Immature natural killer cell (primary cell): Measurements from ENCODE around the gene TTC12. TPM values are rescaled to one million over a fixed set of nuclear protein-coding genes. Genes with fewer than 3 reads are reported as not detected.

Experiments
- DNase-seq, 3 donors: peaks; one replicate each; pipeline ENCODE4 v3.0.0; 2022; ENCODE audit warnings: mixed read lengths in 1 of 3
- H3K27ac Mint-ChIP-seq, 6 donors: one replicate each; pipeline ENCODE4 v1.8.0; 2020; ENCODE audit warnings: mixed read lengths in 6 of 6, mild to moderate bottlenecking in 5 of 6, inconsistent platforms in 4 of 6, moderate library complexity in 3 of 6
- H3K27me3 Mint-ChIP-seq, 3 donors: one replicate each; pipeline ENCODE4 v1.8.0; 2020 to 2021; ENCODE audit warnings: low read depth in 3 of 3, mild to moderate bottlenecking in 3 of 3, mixed read lengths in 3 of 3, moderate library complexity in 3 of 3, inconsistent platforms in 1 of 3
- H3K36me3 Mint-ChIP-seq, 3 donors: one replicate each; pipeline ENCODE4 v1.8.0; 2020; ENCODE audit warnings: mixed read lengths in 3 of 3, inconsistent platforms in 2 of 3, mild to moderate bottlenecking in 2 of 3
- H3K4me1 Mint-ChIP-seq, 2 donors: one replicate each; pipeline ENCODE4 v1.8.0; 2020; ENCODE audit warnings: inconsistent platforms in 2 of 2, mild to moderate bottlenecking in 2 of 2, mixed read lengths in 2 of 2, moderate library complexity in 1 of 2
- H3K4me3 Mint-ChIP-seq, 5 donors: one replicate each; pipeline ENCODE4 v1.8.0; 2020; ENCODE audit warnings: mild to moderate bottlenecking in 5 of 5, mixed read lengths in 5 of 5, inconsistent platforms in 3 of 5, moderate library complexity in 3 of 5
- H3K9me3 Mint-ChIP-seq, 6 donors: one replicate each; pipeline ENCODE4 v1.8.0; 2020; ENCODE audit warnings: mild to moderate bottlenecking in 6 of 6, mixed read lengths in 6 of 6, inconsistent platforms in 4 of 6, moderate library complexity in 3 of 6
- polyA plus RNA-seq, 3 donors: library from polyadenylated mRNA; unstranded; fragments of 300-500 nt; fragmentation: Illumina TruSeq; gene quantifications; one replicate each; pipeline ENCODE4 v1.2.3, GENCODE V29; 2021

Gene TTC12
- polyA plus RNA-seq, 3 donors from 2014 or later, result 2.6 to 7.7 (median 5.5) TPM

- Mint-ChIP-seq H3K9me3 (no peaks in the 10 kb centered on the region), H3K4me1 (no peaks in the 10 kb centered on the region), H3K27ac (peak overlapping the region in 3 of 6 donors; percentile 51 to 65 (median 64)), H3K4me3 (no peak overlapping the region), H3K27me3 (peaks cover 0 to 2% (median 1%) of the 10 kb centered on the region in 3 donors), H3K36me3 (peaks cover 13 to 43% (median 21%) of the 10 kb centered on the region in 3 donors)
- DNase-seq, result no peak
These were observed 37.9 kb upstream of the TTC12 start for GRCh38 chr11:113276466-113276865.

- Mint-ChIP-seq H3K27me3 (peaks cover 0 to 2% (median under 1%) of the 10 kb centered on the region in 3 donors), H3K27ac (no peak overlapping the region), H3K9me3 (no peaks in the 10 kb centered on the region), H3K36me3 (peaks cover 9 to 35% (median 15%) of the 10 kb centered on the region in 3 donors), H3K4me3 (no peak overlapping the region), H3K4me1 (no peaks in the 10 kb centered on the region)
- DNase-seq, result no peak
These were observed 36.5 kb upstream of the TTC12 start for GRCh38 chr11:113277907-113278306.

- no peak for DNase-seq
- Mint-ChIP-seq H3K27ac (peak overlapping the region in 4 of 6 donors; percentile 9 to 66 (median 36)), H3K4me3 (no peak overlapping the region)
These were observed 35.9 kb upstream of the TTC12 start for GRCh38 chr11:113278481-113278880.

GRCh38 chr11:113278925-113279324 lies 35.5 kb upstream of the TTC12 start:
- DNase-seq, result no peak
- Mint-ChIP-seq H3K27me3 (peaks cover 0 to 2% (median 0%) of the 10 kb centered on the region in 3 donors), H3K4me1 (no peaks in the 10 kb centered on the region), H3K9me3 (no peaks in the 10 kb centered on the region), H3K4me3 (no peak overlapping the region), H3K36me3 (peaks cover 9 to 35% (median 14%) of the 10 kb centered on the region in 3 donors), H3K27ac (peak overlapping the region in 1 of 6 donors; percentile 49)

More at GRCh38 chr11:113278481-113278880, 35.9 kb upstream of the TTC12 start:
- peaks cover 0 to 2% (median 0%) of the 10 kb centered on the region in 3 donors for H3K27me3 Mint-ChIP-seq
- no peaks in the 10 kb centered on the region for H3K4me1 Mint-ChIP-seq
- no peaks in the 10 kb centered on the region for H3K9me3 Mint-ChIP-seq
- H3K36me3 Mint-ChIP-seq, result peaks cover 9 to 35% (median 14%) of the 10 kb centered on the region in 3 donors

- Mint-ChIP-seq H3K4me3 (no peak overlapping the region), H3K27me3 (peaks cover 0 to 2% (median 0%) of the 10 kb centered on the region in 3 donors), H3K27ac (peak overlapping the region in 1 of 6 donors; percentile 30), H3K36me3 (peaks cover 9 to 35% (median 14%) of the 10 kb centered on the region in 3 donors), H3K4me1 (no peaks in the 10 kb centered on the region), H3K9me3 (no peaks in the 10 kb centered on the region)
- no peak for DNase-seq
These were observed 34.8 kb upstream of the TTC12 start for GRCh38 chr11:113279591-113279990.

- no peak overlapping the region for H3K27ac Mint-ChIP-seq
- no peaks in the 10 kb centered on the region for H3K4me1 Mint-ChIP-seq
- H3K9me3 Mint-ChIP-seq, result no peaks in the 10 kb centered on the region
- peaks cover 3 to 22% (median 8%) of the 10 kb centered on the region in 3 donors for H3K36me3 Mint-ChIP-seq
- no peak for DNase-seq
- H3K4me3 Mint-ChIP-seq, result no peak overlapping the region
- no peaks in the 10 kb centered on the region for H3K27me3 Mint-ChIP-seq
These were observed 33.2 kb upstream of the TTC12 start for GRCh38 chr11:113281052-113281725.

GRCh38 chr11:113282898-113283437 lies 31.4 kb upstream of the TTC12 start:
- no peak overlapping the region for H3K27ac Mint-ChIP-seq
- DNase-seq, result no peak
- H3K27me3 Mint-ChIP-seq, result no peaks in the 10 kb centered on the region
- H3K4me1 Mint-ChIP-seq, result no peaks in the 10 kb centered on the region
- H3K36me3 Mint-ChIP-seq, result peaks cover 0 to 8% (median 0%) of the 10 kb centered on the region in 3 donors
- H3K4me3 Mint-ChIP-seq, result no peak overlapping the region
- H3K9me3 Mint-ChIP-seq, result no peaks in the 10 kb centered on the region

- no peak overlapping the region for H3K4me3 Mint-ChIP-seq
- peaks cover 0 to 4% (median 0%) of the 10 kb centered on the region in 3 donors for H3K36me3 Mint-ChIP-seq
- DNase-seq, result no peak
- no peak overlapping the region for H3K27ac Mint-ChIP-seq
- H3K9me3 Mint-ChIP-seq, result no peaks in the 10 kb centered on the region
- H3K27me3 Mint-ChIP-seq, result no peaks in the 10 kb centered on the region
- no peaks in the 10 kb centered on the region for H3K4me1 Mint-ChIP-seq
These were observed 30.5 kb upstream of the TTC12 start for GRCh38 chr11:113283881-113284280.

- Mint-ChIP-seq H3K36me3 (no peaks in the 10 kb centered on the region), H3K4me3 (no peak overlapping the region), H3K27ac (no peak overlapping the region), H3K9me3 (no peaks in the 10 kb centered on the region), H3K4me1 (no peaks in the 10 kb centered on the region), H3K27me3 (no peaks in the 10 kb centered on the region)
- no peak for DNase-seq
These were observed 28.4 kb upstream of the TTC12 start for GRCh38 chr11:113286009-113286408.

GRCh38 chr11:113286509-113287497 lies 27.6 kb upstream of the TTC12 start:
- DNase-seq, result no peak
- Mint-ChIP-seq H3K27me3 (peaks cover 0 to 1% (median 0%) of the 10 kb centered on the region in 3 donors), H3K4me1 (no peaks in the 10 kb centered on the region), H3K4me3 (no peak overlapping the region), H3K36me3 (no peaks in the 10 kb centered on the region), H3K9me3 (no peaks in the 10 kb centered on the region), H3K27ac (no peak overlapping the region)

GRCh38 chr11:113287801-113288200 lies 26.6 kb upstream of the TTC12 start:
- Mint-ChIP-seq H3K27me3 (peaks cover 0 to 1% (median 0%) of the 10 kb centered on the region in 3 donors), H3K4me1 (no peaks in the 10 kb centered on the region), H3K36me3 (no peaks in the 10 kb centered on the region), H3K9me3 (no peaks in the 10 kb centered on the region), H3K4me3 (no peak overlapping the region), H3K27ac (no peak overlapping the region)
- DNase-seq, result no peak

GRCh38 chr11:113288286-113288863 lies 26.0 kb upstream of the TTC12 start:
- no peak overlapping the region for H3K27ac Mint-ChIP-seq
- DNase-seq, result no peak

GRCh38 chr11:113289431-113290187 lies 24.8 kb upstream of the TTC12 start:
- H3K4me1 Mint-ChIP-seq, result no peaks in the 10 kb centered on the region
- no peaks in the 10 kb centered on the region for H3K9me3 Mint-ChIP-seq
- no peak overlapping the region for H3K4me3 Mint-ChIP-seq
- H3K27me3 Mint-ChIP-seq, result peaks cover 0 to 4% (median 3%) of the 10 kb centered on the region in 3 donors
- DNase-seq, result peak; percentile 55 to 64 (median 60)
- H3K27ac Mint-ChIP-seq, result no peak overlapping the region
- H3K36me3 Mint-ChIP-seq, result no peaks in the 10 kb centered on the region

More at GRCh38 chr11:113288286-113288863, 26.0 kb upstream of the TTC12 start:
- Mint-ChIP-seq H3K4me1 (no peaks in the 10 kb centered on the region), H3K36me3 (no peaks in the 10 kb centered on the region), H3K27me3 (peaks cover 0 to 3% (median 0%) of the 10 kb centered on the region in 3 donors), H3K9me3 (no peaks in the 10 kb centered on the region), H3K4me3 (no peak overlapping the region)
